ENCODE data around the gene RNF34.
A peak's percentile ranks its signal among the peaks of the same experiment; 100 is the strongest.
"Not testable (repeated sequence)": the region's sequence is repeated elsewhere in the genome, so short reads cannot be mapped to it uniquely, and the experiment has no call there.

The RNF34 gene

DNA sequence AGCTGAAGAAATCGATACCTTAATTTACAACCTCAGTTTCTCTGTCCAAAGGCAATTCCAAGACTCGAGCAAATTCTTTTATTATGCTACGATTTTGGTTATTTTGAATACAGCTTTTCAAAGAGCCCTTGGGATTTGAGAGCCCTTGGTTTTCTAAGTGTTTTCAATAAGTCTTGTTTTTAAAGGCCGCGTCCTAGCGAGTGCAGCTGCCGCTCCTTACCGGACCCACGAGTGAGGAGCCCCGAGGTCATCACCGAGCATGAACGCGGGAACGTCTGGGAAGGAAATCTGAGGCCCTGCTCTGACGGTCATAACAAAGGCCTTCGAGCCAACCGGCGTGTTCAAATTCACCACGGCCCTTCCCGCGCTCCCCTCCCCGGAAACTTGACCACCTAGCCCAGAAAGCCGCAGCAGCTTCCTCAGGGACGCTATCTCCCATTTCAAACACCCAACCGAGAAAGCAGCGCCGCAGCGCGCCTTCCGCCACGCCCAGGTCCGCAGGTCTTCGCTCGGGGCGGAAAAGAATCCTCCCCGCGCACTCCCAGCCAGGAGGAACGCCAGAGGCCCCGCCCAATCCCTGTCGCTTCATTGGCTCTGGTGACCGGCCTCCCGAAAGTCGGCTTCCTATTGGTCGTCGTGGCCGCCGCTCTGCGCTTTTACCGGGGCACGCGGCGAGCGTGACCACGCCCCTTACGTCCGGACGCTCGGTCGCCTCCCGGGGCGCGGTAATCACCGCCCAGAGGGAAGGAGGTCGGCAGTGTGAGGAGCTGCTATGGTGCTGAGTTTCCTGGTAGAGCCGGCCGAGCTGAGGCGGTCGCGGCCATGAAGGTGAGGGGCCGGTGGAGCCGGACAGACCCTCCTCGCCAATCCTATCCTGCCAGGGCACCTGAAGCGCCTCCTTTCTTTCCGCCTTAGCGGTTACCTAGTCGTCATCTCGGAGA lies at the start of gene RNF34:
Gene RNF34, plus strand, starts transcription at position 728 of the 941 bp plus-strand sequence. Its CDS starts 95 bp downstream, at position 823.
- DNase-seq = peak; percentile 99

- peak; percentile 95 for DNase-seq
These were observed 47.9 kb upstream of the RNF34 start, which contains the start of gene ANAPC5 for GRCh38 chr12:121351820-121352681. Gene ANAPC5 (minus strand): TSS chr12:121352411. CDS start chr12:121352340, 71 bp downstream.

DNA sequence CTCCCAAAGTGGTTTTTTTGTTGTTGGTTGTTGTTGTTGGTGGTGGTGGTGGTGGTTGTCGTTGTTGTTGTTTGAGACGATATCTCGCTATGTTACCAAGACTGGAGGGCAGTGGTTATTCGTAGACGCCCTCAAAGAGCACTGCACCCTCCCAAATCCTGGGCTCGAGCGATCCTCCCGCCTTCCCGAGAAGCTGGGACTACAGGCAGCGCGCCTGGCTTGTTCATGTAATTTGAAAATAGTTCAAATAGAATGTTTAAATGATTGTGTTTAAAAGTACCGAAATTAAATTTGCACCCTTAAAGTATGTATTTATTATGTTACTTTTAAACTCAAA lies 47.3 kb upstream of the RNF34 start:
- no peak for DNase-seq

DNA sequence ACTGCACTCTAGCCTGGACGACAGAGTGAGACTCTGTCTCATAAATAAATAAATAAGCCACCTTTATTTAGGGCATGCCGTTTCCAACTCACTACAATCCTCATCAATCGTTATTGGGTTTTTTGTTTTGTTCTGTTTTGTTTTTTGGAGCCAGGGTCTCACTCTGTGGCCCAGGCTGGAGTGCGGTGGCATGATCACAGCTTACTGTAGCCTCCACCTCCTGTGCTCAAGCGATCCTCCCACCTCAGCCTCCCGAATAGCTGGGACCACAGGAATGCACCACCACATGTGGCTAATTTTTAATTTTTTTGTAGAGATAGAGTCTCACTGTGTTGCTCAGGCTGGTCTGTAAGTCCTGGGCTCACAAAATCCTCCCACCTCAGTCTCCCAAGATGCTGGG lies 44.1 kb upstream of the RNF34 start:
- no peak for DNase-seq

DNA sequence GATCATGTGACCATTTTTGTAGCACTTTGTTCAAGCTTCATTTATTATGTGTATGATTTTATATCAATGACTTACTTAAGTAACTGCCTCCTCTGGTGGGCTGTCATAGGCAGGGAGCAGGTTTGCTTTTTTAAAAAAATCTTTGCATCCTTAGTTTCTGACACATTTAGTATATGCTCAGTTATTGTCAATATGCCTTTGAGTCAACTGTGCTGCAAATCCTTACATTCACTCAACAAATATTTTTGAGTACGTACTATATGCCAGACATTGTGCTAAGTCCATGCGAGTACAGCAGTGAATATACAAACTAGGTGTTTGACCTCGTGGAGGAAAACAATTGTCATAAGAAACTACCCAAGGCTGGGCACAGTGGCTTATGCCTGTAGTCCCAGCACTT lies 43.3 kb upstream of the RNF34 start:
- DNase-seq = no peak

DNA sequence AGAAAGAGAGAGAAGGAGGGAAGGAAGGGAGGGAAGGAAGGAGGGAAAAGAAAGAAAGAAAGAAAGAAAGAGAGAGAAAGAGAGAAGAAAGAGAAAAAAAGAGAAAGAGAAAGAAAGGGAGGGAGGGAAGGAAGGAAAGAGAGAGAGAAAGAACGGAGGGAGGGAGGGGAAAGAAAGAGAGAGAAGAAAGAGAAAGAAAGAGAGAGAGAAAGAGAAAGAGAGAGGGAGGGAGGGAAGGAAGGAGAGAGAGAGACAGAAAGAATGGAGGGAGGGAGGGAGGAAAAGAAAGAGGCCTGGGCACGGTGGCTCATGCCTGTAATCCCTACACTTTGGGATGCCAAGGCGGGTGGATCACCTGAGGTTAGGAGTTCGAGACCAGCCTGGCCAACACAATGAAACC lies 42.6 kb upstream of the RNF34 start:
- no peak for DNase-seq

GRCh38 chr12:121358073-121358472 lies 41.8 kb upstream of the RNF34 start:
- DNase-seq = no peak

DNA sequence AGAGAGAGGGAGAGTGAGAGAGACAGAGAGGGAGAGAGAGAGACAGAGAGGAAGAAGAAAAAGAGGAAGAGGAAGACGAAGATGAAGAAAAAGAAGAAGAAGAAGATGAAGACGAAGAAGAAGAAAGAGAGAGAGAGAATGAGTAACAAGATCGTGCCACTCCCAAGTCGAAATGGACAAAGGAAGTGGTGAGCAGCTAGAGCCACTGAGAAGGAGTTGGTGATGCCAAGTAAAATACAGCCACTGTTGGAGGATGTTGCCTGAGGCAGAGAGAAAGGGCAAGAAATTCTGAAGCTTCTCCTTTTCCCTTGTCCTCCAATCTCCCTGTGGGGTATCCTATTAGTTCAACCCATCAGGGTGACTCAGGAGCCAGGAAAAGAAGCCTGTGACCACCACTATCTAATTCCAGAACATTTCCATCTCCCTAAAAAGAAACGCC lies 35.2 kb upstream of the RNF34 start:
- DNase-seq = no peak

GRCh38 chr12:121365416-121366062 lies 34.4 kb upstream of the RNF34 start:
- no peak for DNase-seq

DNA sequence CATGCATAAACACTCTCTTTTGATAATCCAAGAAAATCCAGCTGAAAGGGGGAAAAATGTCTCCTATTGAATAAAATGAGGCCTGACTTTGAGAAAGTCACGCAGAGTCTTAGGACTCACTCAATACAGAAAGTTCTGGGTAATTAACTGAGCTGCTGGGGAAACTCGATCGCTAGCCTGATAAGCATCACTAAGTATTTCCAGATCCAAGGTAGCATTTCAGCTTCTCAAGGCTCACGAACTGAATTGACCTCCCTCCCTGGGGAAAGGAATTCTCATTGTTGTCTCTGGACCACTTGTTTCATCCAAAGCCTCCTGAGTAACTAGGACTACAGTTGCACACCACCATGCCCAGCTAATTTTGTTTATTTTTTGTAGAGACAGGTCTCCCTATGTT lies 33.9 kb upstream of the RNF34 start:
- DNase-seq = no peak

GRCh38 chr12:121371404-121371803 lies 28.5 kb upstream of the RNF34 start:
- DNase-seq = no peak

DNA sequence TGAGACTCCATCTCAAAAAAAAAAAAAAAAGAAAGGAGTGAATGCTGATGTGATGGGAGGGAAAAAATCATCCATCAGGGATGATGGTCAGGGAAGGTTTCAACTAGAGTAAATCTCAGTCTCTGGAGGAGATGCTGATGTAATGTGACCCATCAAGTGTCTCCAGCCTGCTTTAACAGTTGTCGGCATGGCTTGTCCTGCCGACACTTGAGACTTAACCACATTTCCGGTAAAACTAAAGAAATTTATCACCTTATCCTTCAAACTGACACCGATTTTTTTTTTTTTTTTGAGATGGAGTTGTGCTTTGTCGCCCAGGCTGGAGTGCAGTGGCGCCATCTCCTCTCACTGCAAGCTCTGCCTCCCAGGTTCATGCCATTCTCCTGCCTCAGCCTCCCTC lies 26.2 kb upstream of the RNF34 start:
- DNase-seq = no peak

GRCh38 chr12:121374336-121374735 lies 25.6 kb upstream of the RNF34 start:
- DNase-seq = not testable (repeated sequence)

GRCh38 chr12:121374945-121375584 lies 24.9 kb upstream of the RNF34 start:
- DNase-seq = not testable (repeated sequence)

DNA sequence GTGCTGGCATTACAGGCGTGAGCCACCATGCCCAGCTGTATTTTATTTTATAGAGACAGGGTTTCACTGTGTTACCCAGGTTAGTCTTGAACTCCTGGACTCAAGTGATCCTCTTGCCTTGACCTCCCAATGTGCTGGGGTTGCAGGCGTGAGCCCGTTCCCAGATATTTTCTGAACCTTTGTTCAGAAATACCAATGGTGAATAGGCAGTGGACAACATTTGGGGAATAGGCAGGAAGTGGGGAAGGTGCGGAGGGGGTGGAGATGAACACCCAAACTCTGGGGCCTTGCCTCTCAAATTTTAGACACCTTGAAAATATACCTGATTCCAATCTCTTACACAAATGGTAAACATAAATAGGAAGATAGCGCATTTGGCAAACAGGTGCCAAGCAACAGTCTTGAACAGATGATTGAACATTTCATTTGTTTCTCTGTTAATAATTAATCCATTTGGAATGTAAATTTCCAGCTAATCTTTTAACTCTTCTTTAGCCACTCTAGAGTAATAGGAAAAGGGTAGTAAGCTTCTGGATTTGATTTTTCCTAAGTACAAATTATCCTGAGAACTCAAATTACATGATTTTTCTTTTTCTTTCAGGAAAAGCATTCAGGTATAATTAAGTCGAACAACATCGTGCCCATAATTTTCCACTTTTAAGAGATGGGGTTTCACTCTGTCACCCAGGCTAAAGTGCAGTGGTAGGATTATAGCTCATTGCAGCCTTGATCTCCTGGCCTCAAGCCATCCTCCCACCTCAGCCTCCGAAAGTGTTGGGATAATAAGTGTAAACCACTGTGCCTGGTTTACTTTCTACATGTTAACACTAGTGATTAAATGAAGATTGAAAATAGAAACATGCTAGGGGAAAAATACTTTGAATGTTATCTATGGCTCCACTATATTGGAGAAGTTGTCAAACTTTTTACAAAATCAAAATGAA lies 22.9 kb upstream of the RNF34 start:
- DNase-seq = no peak

DNA sequence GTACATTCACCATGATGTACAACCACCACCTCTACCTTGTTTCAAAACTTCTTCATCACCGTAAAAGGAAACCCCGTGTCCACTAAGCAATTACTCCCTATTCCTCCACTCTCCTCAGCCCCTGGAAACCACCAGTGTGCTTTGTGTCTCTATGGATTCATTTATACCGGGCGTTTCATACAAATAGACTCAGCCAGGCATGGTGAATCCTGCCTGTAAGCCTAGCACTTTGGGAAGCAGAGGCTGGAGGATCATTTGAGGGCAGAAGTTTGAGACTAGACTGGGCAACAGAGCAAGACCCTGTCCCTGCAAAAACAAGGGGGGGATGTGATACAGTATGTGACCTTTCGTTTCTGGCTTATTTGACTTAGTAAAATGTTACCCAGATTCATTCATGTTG lies 21.2 kb upstream of the RNF34 start:
- no peak for DNase-seq

DNA sequence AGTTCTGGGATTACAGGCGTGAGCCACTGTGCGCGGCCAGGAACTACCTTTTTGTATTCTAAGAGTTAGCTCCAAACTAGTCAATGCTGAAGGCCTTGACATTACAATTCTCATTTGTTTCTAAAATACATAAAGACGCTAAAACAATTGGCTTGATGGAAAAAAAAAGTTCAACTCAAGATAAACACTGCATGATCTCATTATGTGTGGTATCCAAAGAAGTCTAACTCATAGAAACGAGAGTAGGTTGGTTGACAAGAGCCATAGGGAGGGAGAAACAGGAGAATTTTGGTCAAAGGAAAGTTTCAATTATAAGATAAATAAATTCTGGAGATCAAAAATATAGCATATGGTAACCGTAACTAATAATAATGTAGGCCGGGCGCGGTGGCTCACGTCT lies 20.0 kb upstream of the RNF34 start:
- DNase-seq = no peak

GRCh38 chr12:121383601-121384021 lies 16.3 kb upstream of the RNF34 start:
- DNase-seq = no peak

GRCh38 chr12:121384891-121385290 lies 15.0 kb upstream of the RNF34 start:
- not testable (repeated sequence) for DNase-seq

GRCh38 chr12:121388421-121388981 lies 11.4 kb upstream of the RNF34 start:
- DNase-seq = no peak

DNA sequence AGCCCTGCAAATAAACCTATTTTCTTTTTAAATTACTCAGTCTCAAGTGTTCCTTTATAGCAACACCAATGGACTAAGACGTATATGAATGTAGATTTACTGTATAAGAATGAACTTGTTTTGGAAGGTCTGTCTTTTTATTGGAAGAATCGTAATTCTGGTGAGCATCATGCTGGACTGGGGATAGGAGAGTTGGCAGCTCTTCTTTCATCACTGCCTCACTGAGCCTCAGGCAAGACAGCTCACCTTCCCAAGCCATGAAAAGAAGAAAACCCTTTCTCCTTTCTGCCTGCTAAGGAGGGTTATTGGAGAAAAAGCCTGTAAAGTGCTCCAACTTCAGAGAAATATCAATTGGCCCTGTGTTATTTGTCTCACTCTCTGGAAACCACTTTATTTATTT lies 9.1 kb upstream of the RNF34 start:
- no peak for DNase-seq

Measured in stimulated activated CD4-positive, alpha-beta T cell treated with anti-CD3 and anti-CD28 coated beads, Interleukin-1b, Interleukin-23, amount 100 ng/mL, for 48 hours (primary cell).